ENCODE measurements around the gene RAPGEF4. TPM values are rescaled to one million over a fixed set of nuclear protein-coding genes. Genes with fewer than 3 reads are reported as not detected.

RAPGEF4 gene
- total RNA-seq, 1 experiment from 2014 or later = 2.2 TPM

- TF ChIP-seq ZSCAN18 (CRISPR knock-in tag; IDR thresholded peaks at IDR 0.05) = no peak
Observed at GRCh38 chr2:172842511-172843265, 107.0 kb downstream of the RAPGEF4 start (continued).

GRCh38 chr2:172843266-172843582 is 107.6 kb downstream of the RAPGEF4 start:
- ChIA-PET CTCF (no interaction called here), POLR2A (no interaction called here)
- no peak overlapping the region for H3K4me3 Mint-ChIP-seq
- H3K4me1 Mint-ChIP-seq = no peaks in the 10 kb centered on the region
- ATAC-seq (no peak), DNase-seq (ENCODE audit: low spot score) (no peak)
- TF ChIP-seq IRF2 (CRISPR knock-in tag; IDR thresholded peaks at IDR 0.05; ENCODE audit: borderline replicate concordance, low read depth) (no peak), TEAD4 (CRISPR knock-in tag; IDR thresholded peaks at IDR 0.05) (no peak), ESRRA (CRISPR knock-in tag; IDR thresholded peaks at IDR 0.05; ENCODE audit: borderline replicate concordance) (no peak), ZBTB43 (CRISPR knock-in tag; IDR thresholded peaks at IDR 0.05) (no peak), TEAD1 (CRISPR knock-in tag; IDR thresholded peaks at IDR 0.05) (no peak), ZNF232 (CRISPR knock-in tag; IDR thresholded peaks at IDR 0.05) (no peak), MXD4 (CRISPR knock-in tag; IDR thresholded peaks at IDR 0.05; ENCODE audit: borderline replicate concordance) (no peak), ATF6 (CRISPR knock-in tag; IDR thresholded peaks at IDR 0.05) (no peak), SMAD4 (CRISPR knock-in tag; IDR thresholded peaks at IDR 0.05) (no peak), ZNF425 (CRISPR knock-in tag; conservative IDR thresholded peaks at IDR 0.05) (no peak), CREM (CRISPR knock-in tag; IDR thresholded peaks at IDR 0.05) (no peak), RORB (CRISPR knock-in tag; IDR thresholded peaks at IDR 0.05) (no peak), ELF4 (CRISPR knock-in tag; IDR thresholded peaks at IDR 0.05; ENCODE audit: low read depth) (no peak), NR1H2 (CRISPR knock-in tag; IDR thresholded peaks at IDR 0.05) (no peak), ZBTB21 (CRISPR knock-in tag; IDR thresholded peaks at IDR 0.05; ENCODE audit: borderline replicate concordance) (no peak), ERG (CRISPR knock-in tag; IDR thresholded peaks at IDR 0.05) (no peak), ZNF416 (CRISPR knock-in tag; IDR thresholded peaks at IDR 0.05) (no peak), ZNF219 (CRISPR knock-in tag; IDR thresholded peaks at IDR 0.05; ENCODE audit: borderline replicate concordance) (no peak), ATF3 (CRISPR knock-in tag; conservative IDR thresholded peaks at IDR 0.05) (no peak)
- H3K9me3 Mint-ChIP-seq = no peaks in the 10 kb centered on the region
- H3K36me3 Mint-ChIP-seq = no peaks in the 10 kb centered on the region
- no peak overlapping the region for H3K27ac Mint-ChIP-seq
- H3K27me3 Mint-ChIP-seq (ENCODE audit: low read depth) = no peaks in the 10 kb centered on the region
